ENCODE results near the gene COX7C.
"Not testable (repeated sequence)": the region's sequence is repeated elsewhere in the genome, so short reads cannot be mapped to it uniquely, and the experiment has no call there.

The COX7C gene

GRCh38 chr5:86617756-86618576 lies at the start of gene COX7C:
COX7C (plus strand) TSS chr5:86617941; CDS start chr5:86618056, 115 bp downstream.
- DNase-seq: peak; percentile 86

DNA sequence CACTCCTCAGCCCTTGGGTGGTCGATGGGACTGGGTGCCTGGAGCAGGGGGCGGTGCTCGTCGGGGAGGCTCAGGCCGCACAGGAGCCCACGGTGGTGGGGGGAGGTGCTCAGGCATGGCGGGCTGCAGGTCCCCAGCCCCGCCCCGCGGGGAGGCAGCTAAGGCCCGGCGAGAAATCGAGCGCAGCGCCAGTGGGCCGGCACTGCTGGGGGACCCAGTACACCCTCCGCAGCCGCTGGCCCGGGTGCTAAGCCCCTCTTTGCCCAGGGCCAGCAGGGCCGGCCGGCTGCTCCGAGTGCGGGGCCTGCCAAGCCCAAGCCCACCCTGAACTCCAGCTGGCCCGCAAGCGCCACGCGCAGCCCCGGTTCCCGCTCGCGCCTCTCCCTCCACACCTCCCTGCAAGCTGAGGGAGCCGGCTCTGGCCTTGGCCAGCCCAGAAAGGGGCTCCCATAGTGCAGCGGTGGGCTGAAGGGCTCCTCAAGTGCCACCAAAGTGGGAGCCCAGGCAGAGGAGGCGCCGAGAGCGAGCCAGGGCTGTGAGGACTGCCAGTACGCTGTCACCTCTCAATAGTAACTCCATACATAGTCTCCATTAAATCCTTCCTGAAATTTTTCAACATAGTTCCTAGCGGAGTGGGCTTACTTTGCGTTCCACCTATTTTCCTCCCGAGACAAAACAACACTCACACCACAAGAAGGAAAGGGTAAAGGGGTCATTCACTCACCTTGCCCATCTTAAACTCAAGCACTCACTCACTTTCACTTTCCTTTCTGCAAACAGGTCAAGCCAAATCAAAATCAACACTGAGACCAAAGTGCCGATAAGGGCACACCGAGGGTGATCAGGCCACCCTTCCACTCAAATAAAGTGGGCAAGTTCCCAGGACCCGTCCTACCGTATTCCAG lies 48.0 kb upstream of the COX7C start:
- DNase-seq: not testable (repeated sequence)

- DNase-seq: no peak
These were observed 47.2 kb upstream of the COX7C start for GRCh38 chr5:86570427-86571083.

DNA sequence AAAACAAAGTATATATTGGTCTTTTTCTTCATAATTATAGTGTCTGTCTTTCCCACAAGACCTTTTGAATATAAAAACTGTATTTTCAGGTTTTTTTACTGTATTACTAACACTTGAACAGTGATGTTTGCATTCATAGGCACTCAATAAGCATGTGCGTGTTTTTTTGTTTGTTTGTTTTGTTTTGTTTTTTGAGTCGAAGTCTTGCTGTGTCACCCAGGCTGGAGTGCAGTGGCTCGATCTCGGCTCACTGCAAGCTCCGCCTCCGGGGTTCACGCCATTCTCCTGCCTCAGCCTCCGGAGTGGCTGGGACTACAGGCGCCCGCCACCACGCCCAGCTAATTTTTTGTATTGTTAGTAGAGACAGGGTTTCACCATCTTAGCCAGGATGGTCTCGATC lies 46.6 kb upstream of the COX7C start:
- DNase-seq: not testable (repeated sequence)

GRCh38 chr5:86572825-86573517 lies 44.8 kb upstream of the COX7C start:
- no peak for DNase-seq

DNA sequence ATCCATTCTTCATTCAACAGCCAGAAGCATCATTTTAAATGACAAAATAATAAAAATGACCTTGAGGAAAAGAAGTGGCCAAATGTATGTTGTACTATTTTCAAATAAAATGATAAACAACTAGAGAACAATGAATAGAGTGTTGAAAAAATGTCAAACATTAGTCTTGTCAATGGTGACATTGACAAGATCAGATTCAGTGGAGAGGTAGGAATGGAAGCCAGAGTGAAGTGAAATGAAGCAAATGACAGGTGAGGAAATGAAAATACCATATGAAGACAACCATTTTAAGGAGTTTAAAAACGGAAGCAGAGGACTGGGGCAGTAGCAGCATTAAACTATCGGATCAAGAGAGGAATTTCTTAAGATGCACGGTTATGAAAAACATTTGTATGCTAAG lies 38.2 kb upstream of the COX7C start:
- no peak for DNase-seq

GRCh38 chr5:86596476-86596875 lies 21.3 kb upstream of the COX7C start:
- DNase-seq: no peak

- no peak for DNase-seq
These were observed 11.9 kb upstream of the COX7C start for GRCh38 chr5:86605881-86606280.

DNA sequence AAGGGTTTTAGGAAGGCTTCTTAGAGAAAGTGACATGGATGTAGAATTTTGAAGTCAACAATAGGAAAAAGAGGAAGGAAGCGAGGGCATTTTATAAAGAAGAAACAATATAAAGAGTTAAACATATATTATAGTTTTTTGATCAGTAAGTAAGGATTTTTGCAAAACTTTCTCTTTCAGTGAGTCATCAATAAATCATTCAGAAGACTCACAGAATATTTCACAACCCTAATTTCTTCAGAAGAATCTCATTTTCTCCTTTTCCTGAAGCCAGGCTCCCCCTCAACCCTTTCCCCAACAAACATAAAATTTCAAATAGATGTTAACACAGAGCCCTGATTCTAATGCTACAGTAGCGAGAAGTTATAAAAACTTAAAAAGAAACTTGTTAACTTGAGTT lies 4.3 kb upstream of the COX7C start:
- no peak for DNase-seq

GRCh38 chr5:86617309-86617755 lies 409 bp upstream of the COX7C start:
- no peak for DNase-seq

DNA sequence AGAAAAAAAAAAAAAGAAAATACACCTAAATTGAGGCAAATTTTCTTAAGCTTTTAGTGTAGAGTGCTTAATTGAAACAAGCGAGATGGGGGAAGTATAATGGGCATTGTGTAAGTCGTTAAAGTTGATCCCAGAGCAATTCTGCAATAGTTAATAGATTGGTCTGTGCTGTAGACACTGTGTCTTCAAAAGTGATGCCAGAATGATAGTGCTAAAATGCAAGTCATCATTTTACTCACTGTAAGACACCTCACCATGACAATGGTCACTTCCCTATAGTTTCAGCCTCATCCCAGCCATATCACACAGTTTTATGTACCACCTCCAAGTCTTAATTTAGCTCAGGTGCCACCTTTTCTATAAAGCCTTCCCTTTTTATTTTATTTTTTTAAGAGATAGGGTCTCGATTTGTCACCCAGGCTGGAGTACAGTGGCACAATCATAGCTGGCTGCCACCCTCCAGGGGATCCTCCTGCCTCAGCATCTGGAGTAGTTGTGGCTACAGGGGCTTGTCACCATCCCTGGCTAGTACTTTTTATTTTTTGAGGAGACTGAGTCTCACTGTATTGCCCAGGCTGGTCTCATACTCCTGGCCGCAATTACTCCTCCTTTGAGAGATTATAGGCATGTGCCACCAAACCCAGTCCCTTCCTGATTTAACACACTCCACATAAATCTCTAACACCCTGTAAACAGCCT lies 6.2 kb downstream of the COX7C start:
- no peak for DNase-seq

DNA sequence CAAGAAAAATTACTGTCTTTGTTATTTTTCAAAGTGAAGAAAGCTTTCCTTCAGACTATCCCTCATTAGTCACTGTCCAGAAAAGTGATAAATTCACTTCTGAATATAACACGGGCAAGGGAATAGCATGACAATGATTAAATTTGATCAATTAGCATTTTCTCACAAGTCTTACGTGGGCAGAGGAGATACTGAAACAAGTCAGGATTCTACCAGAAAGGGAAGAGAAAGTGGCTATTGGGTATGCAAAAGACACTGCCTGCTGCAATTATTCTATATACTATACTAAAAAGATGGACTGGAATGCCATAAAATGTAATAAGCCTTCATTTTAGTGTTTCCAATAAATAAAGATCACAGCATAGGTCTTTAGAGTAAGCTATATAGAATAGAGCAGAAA lies 7.4 kb downstream of the COX7C start:
- no peak for DNase-seq

- no peak for DNase-seq
These were observed 8.4 kb downstream of the COX7C start for GRCh38 chr5:86626149-86626548.

DNA sequence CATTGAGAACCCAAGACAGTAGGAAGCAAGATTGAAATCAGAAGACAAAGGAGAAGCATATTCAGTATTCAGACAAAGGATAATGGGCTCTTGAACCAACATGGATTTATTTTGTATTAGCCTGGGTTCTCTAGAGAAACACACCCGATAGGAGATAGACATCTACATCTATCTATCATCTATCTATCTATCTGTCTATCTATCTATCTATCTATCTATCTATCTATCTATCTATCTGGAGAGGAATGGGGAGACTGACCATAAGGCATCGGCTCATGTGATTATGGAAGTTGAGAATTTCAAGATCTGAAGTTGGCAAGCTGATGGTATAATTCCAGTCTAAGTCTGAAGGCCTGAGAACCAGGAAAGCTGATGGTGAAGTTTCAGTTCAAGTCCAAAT lies 13.4 kb downstream of the COX7C start:
- DNase-seq: no peak

- no peak for DNase-seq
These were observed 23.3 kb downstream of the COX7C start for GRCh38 chr5:86640998-86641397.

GRCh38 chr5:86644843-86645242 lies 27.1 kb downstream of the COX7C start:
- DNase-seq: no peak

DNA sequence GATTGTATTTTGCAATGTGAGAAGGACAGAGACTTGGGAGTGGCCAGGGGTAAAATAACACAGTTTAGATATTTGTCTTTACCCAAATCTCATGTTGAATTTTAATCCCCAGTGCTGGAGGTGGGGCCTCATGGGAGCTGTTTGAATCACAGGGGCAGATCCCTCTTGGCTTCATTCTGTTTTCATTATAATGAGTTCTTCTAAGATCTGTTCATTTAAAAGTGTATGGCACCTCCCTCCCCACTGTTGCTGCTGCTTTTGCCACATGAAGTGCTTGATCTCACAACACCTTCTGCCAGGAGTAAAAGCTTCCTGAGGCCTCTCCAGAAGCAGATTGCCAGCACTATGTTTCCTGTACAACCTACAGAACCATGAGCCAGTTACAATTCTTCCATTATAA lies 28.1 kb downstream of the COX7C start:
- DNase-seq: no peak

- no peak for DNase-seq
These were observed 28.9 kb downstream of the COX7C start for GRCh38 chr5:86646671-86647070.

DNA sequence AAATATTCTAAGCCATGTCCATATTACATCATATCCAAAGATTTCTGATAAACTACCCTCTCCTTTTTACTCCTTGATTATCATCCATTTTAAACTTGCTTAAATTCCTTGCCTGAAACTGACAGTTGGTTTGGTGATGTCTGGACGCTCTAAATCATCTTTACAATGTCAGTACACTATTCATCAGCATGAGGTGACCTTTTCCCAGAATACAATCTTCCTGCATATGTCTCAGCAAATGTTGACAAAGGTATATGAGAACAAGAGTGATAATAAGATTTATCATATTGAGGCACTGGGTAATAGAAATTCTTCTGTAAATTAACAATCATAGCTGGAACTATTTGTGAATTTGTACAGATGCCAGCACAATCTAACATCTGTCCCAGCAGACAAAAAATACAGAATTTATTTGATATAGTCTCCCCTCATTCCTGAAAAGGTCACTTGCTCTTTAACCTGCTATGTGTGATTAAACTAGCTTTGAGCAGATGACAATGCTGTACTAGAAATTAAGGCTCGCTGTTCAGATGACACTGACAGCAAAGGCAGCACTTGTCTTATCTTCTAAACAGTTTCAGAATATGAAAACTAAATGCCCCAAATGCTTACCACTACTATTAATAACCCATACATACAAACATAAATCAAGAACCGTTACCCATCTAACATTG lies 32.2 kb downstream of the COX7C start:
- no peak for DNase-seq

DNA sequence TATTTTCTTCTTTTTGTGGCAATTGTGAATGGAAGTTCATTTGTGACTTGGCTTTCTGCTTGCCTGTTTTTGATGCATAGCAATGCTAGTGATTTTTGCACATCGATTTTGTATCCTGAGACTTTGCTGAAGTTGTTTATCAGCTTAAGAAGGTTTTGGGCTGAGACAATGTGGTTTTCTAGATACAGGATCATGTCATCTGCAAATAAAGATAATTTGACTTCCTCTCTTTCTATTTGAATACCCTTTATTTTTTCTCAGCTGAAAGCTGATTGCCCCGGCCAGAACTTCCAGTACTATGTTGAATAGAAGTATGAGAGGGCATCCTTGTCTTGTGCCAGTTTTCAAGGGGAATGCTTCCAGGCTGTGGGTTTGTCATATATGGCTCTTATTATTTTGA lies 43.0 kb downstream of the COX7C start:
- DNase-seq: not testable (repeated sequence)

DNA sequence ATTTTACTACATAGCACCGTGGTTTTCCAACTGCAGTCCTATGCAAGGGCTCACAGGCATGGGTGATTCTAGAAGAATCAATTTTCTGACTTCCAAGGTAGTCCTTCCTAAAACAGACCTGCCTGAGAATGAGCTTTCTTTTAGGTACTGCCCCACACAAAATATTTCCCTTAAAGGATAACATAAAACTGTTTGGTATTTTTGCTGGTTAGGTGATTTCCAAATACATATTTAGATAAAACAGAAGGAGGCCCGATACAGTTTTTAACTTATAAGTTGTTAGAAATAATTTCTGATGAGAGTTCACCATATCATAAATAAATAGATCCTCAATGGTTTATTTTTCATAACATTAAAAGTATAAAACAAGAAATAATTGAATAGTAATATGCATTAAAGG lies 46.4 kb downstream of the COX7C start:
- no peak for DNase-seq

Data from DMS79 treated with DMSO at 0.1 percent for 48 hours (cell line).